Coronary artery (tissue), 2 donors: ENCODE measurements around the gene TLX1.

Source experiments
- DNase-seq: peaks from one replicate; pipeline ENCODE4 v3.0.0-alpha.2; 2017; ENCODE audit warnings: low spot score
- H3K27ac ChIP-seq, 2 donors: fragments of 200-600 bp; sonication (generic); one replicate each; pipeline ENCODE4 v1.5.1; 2016 to 2019
- H3K4me3 ChIP-seq: fragments of 200-600 bp; sonication (generic); 2 replicates; pipeline ENCODE4 v1.5.1; 2016; ENCODE audit warnings: mild to moderate bottlenecking, moderate library complexity
- CTCF ChIP-seq: fragments of 200-600 bp; sonication (generic); IDR thresholded peaks from one replicate; pipeline ENCODE4 v1.5.1; 2019; ENCODE audit warnings: antibody characterized with exemption

TLX1 gene

GRCh38 chr10:101120884-101121653, 10.0 kb upstream of the TLX1 start:
- H3K27ac ChIP-seq, result no peak overlapping the region
- DNase-seq, result no peak
- TF ChIP-seq CTCF, result no peak
- H3K4me3 ChIP-seq, result peak overlapping the region; percentile 73

DNA sequence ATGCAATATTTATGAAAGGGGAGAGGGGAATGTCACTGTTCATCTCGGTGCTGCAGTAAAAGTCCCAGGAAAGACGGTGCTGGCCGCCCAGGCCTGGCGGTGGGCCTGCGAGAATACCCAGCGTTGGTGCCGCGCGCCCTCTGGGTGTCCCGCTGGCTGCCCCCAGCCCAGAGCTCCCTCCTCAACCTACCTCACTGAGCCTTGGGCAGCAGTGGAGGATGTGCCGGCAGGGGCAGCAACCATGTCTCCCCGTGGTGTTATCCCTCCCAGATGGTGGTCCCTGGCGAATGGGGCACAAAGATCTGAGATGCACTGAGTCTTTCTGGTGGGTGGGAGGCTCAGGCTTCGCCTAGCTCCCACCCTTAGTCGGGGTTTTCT, 9.5 kb upstream of the TLX1 start:
- DNase-seq, result no peak
- Histone ChIP-seq H3K27ac (no peak overlapping the region), H3K4me3 (peak overlapping the region; percentile 73)
- TF ChIP-seq CTCF, result no peak

DNA sequence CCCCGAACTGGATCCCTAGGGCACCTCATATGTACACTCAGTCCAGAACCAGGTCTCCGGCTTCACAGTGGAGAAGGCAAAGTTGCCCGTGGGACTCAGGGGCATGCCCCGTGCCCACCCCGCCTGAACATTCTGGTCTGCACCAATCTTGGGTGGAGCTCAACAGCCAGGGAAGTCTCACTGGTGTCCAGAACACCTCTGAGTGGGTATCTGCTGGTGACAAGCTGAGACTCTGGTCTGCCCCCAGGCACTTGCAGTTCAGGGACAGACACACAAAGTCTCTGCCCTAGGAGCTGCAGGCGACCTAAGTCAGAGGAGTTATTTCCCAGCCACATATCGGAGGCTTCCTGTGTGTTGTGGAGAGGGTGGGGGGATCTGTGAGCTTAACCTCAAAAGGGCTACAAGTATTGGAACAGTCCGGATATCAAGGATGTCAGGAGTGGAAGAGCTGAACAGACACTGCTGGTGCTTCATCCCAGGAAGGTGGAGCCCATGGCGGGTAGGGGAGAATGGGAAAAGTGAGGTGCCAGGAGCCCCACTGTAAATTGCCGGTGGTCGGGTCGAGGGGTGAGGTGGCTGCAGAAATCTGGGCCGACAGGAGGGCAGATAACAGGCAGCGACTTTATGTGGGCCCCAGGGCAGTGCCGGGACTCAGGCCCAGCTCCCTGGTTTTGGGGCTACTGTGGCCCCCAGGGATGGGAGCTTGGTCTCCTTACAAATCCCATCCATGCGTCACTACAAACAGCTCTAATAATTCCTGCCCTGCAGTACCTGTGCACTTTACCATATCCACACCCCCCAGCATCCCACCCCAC, 8.6 kb upstream of the TLX1 start:
- peak overlapping the region; percentile 64 for H3K4me3 ChIP-seq
- no peak overlapping the region for H3K27ac ChIP-seq
- DNase-seq, result no peak
- no peak for TF ChIP-seq CTCF

GRCh38 chr10:101123085-101123814, 7.8 kb upstream of the TLX1 start:
- H3K27ac ChIP-seq, result no peak overlapping the region
- no peak for DNase-seq
- no peak for TF ChIP-seq CTCF
- H3K4me3 ChIP-seq, result peak overlapping the region; percentile 64

GRCh38 chr10:101123815-101124617, 7.1 kb upstream of the TLX1 start:
- Histone ChIP-seq H3K27ac (no peak overlapping the region), H3K4me3 (peak overlapping the region; percentile 64)
- TF ChIP-seq CTCF, result no peak
- DNase-seq, result no peak

- no peak overlapping the region for H3K27ac ChIP-seq
- H3K4me3 ChIP-seq, result no peak overlapping the region
- DNase-seq, result no peak
- TF ChIP-seq CTCF, result no peak
Observed at GRCh38 chr10:101124933-101125332, 6.2 kb upstream of the TLX1 start.
